ENCODE results near the gene TAF11L14.
"Not testable (repeated sequence)": the region's sequence is repeated elsewhere in the genome, so short reads cannot be mapped to it uniquely, and the experiment has no call there.

The TAF11L14 gene

GRCh38 chr5:17619354-17619753 is 14.9 kb upstream of the TAF11L14 start:
- in situ Hi-C loops (cut with MboI; ENCODE audit: low sequenced_read_pairs, unreplicated experiment) = no loop called here
- no peak for TF ChIP-seq CTCF (IDR thresholded peaks at IDR 0.05; ENCODE audit: borderline replicate concordance, control extremely low read depth, extremely low read depth, insufficient read depth, missing control alignments)
- DNase-seq (ENCODE audit: low spot score) = no peak

- DNase-seq (ENCODE audit: low spot score) = peak; percentile 12
- TF ChIP-seq CTCF (IDR thresholded peaks at IDR 0.05; ENCODE audit: borderline replicate concordance, control extremely low read depth, extremely low read depth, insufficient read depth, missing control alignments) = no peak
- in situ Hi-C loops (cut with MboI; ENCODE audit: low sequenced_read_pairs, unreplicated experiment) = no loop called here
Observed at GRCh38 chr5:17620627-17621026, 13.6 kb upstream of the TAF11L14 start.

DNA sequence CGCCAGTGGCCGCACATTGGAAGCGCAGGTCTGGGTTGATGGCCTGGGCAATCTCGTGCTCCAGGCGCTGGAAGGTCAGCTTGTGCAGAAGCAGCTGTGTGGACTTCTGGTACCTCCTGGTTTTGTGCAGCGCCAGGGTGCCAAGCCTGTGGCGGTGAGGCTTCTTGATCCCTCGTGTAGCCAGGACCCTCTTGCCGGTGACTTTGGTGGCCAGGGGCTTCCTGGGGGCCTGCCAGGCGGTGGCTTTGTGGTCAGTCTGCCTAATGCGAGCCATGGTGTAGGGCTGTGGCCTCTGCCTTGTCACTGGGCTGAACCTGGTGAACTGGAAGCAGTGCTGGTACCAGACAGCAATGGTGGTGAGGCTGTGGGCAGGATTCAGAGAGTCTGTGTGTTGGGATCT is 8.6 kb upstream of the TAF11L14 start:
- in situ Hi-C loops (cut with MboI; ENCODE audit: low sequenced_read_pairs, unreplicated experiment) = no loop called here

GRCh38 chr5:17631788-17632187 is 2.5 kb upstream of the TAF11L14 start, which contains the start of gene TAF11L13:
TSS of gene TAF11L13 (plus strand) at chr5:17632088.
- DNase-seq (ENCODE audit: low spot score); in situ Hi-C loops (cut with MboI; ENCODE audit: low sequenced_read_pairs, unreplicated experiment): not testable (repeated sequence)

More for the DNA sequence above, 8.6 kb upstream of the TAF11L14 start:
- TF ChIP-seq CTCF (IDR thresholded peaks at IDR 0.05; ENCODE audit: borderline replicate concordance, control extremely low read depth, extremely low read depth, insufficient read depth, missing control alignments) = no peak
- no peak for DNase-seq (ENCODE audit: low spot score)

DNA sequence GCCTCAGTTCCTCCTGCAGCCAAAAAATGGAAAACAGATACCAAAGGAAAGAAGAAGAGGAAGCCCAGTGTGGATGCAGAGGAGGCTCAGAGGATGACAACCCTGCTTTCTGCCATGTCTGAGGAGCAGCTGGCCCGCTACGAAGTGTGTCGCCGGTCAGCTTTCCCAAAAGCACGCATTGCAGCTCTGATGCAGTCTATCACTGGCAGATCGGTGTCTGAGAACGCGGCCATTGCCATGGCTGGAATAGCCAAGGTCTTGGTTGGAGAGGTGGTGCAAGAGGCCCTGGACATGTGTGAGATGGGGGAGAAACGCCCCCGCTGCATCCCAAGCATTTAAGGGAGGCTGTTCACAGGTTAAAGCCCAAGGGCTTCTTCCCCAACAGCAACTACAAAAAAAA is 15.0 kb downstream of the TAF11L14 start:
- in situ Hi-C loops (cut with MboI; ENCODE audit: low sequenced_read_pairs, unreplicated experiment); DNase-seq (ENCODE audit: low spot score): not testable (repeated sequence)

- in situ Hi-C loops (cut with MboI; ENCODE audit: low sequenced_read_pairs, unreplicated experiment); DNase-seq (ENCODE audit: low spot score): not testable (repeated sequence)
Observed at GRCh38 chr5:17655201-17655759, 21.0 kb downstream of the TAF11L14 start.

DNA sequence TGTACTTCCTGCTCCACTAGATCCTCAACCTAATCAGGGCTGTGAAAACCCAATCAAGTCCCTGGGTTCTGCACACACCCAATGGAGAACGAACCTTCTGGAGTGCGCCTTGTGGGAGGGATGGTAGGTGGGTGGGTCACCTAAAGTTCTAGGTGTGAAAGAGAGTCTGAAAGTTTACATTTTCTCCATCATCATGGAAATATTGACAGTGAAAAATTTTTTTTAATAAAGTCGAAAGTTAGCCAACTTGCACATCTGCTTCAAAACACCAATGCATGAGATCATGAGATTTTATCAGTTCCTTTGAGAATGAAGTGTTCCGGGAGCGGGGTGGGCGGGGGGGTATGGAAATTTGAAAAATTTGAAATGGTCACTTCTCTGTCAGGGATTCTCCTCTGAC is 21.7 kb downstream of the TAF11L14 start:
- no peak for DNase-seq (ENCODE audit: low spot score)
- in situ Hi-C loops (cut with MboI; ENCODE audit: low sequenced_read_pairs, unreplicated experiment) = no loop called here
- no peak for TF ChIP-seq CTCF (IDR thresholded peaks at IDR 0.05; ENCODE audit: borderline replicate concordance, control extremely low read depth, extremely low read depth, insufficient read depth, missing control alignments)

- no peak for TF ChIP-seq CTCF (IDR thresholded peaks at IDR 0.05; ENCODE audit: borderline replicate concordance, control extremely low read depth, extremely low read depth, insufficient read depth, missing control alignments)
- no peak for DNase-seq (ENCODE audit: low spot score)
- in situ Hi-C loops (cut with MboI; ENCODE audit: low sequenced_read_pairs, unreplicated experiment) = no loop called here
Observed at GRCh38 chr5:17663182-17663581, 28.9 kb downstream of the TAF11L14 start.
